ENCODE results near the gene UBE2J1.

The UBE2J1 gene

GRCh38 chr6:89375427-89376267 lies 23.1 kb upstream of the UBE2J1 start (continued):
- no peak for TF ChIP-seq ZNF184 (tag by site-specific recombination; IDR thresholded peaks at IDR 0.05)
- TF ChIP-seq ZNF837 (tag by site-specific recombination; IDR thresholded peaks at IDR 0.05) = no peak
- peak; percentile 34 for TF ChIP-seq ZNF341 (tag by site-specific recombination; IDR thresholded peaks at IDR 0.05; ENCODE audit: low read depth)
- peak; percentile 58; the same call in 1 of the 2 replicates for TF ChIP-seq ZNF24 (tag by site-specific recombination; IDR thresholded peaks at IDR 0.05)
- TF ChIP-seq, protein P1, sequence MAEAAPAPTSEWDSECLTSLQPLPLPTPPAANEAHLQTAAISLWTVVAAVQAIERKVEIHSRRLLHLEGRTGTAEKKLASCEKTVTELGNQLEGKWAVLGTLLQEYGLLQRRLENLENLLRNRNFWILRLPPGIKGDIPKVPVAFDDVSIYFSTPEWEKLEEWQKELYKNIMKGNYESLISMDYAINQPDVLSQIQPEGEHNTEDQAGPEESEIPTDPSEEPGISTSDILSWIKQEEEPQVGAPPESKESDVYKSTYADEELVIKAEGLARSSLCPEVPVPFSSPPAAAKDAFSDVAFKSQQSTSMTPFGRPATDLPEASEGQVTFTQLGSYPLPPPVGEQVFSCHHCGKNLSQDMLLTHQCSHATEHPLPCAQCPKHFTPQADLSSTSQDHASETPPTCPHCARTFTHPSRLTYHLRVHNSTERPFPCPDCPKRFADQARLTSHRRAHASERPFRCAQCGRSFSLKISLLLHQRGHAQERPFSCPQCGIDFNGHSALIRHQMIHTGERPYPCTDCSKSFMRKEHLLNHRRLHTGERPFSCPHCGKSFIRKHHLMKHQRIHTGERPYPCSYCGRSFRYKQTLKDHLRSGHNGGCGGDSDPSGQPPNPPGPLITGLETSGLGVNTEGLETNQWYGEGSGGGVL (tag by site-specific recombination; IDR thresholded peaks at IDR 0.05) = no peak
- TF ChIP-seq ZBTB8A (tag by site-specific recombination; IDR thresholded peaks at IDR 0.05) = peak; percentile 71
- no peak for TF ChIP-seq HOXD13 (CRISPR knock-in tag; IDR thresholded peaks at IDR 0.05; ENCODE audit: borderline replicate concordance)
- TF ChIP-seq ZBTB44 (tag by site-specific recombination; IDR thresholded peaks at IDR 0.05) = 0 out of 2 replicates have a peak, but pooled peaks have one; percentile 39
- peak; percentile 60 for TF ChIP-seq ZBTB20 (tag by site-specific recombination; IDR thresholded peaks at IDR 0.05)
- TF ChIP-seq, protein P2, sequence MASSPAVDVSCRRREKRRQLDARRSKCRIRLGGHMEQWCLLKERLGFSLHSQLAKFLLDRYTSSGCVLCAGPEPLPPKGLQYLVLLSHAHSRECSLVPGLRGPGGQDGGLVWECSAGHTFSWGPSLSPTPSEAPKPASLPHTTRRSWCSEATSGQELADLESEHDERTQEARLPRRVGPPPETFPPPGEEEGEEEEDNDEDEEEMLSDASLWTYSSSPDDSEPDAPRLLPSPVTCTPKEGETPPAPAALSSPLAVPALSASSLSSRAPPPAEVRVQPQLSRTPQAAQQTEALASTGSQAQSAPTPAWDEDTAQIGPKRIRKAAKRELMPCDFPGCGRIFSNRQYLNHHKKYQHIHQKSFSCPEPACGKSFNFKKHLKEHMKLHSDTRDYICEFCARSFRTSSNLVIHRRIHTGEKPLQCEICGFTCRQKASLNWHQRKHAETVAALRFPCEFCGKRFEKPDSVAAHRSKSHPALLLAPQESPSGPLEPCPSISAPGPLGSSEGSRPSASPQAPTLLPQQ (tag by site-specific recombination; IDR thresholded peaks at IDR 0.05) = peak; percentile 73; the same call in 1 of the 2 replicates
- TF ChIP-seq ZBTB17 (tag by site-specific recombination; IDR thresholded peaks at IDR 0.05) = peak; percentile 78
- TF ChIP-seq ZBTB48 (tag by site-specific recombination; IDR thresholded peaks at IDR 0.05) = peak; percentile 34; the same call in 1 of the 2 replicates
- TF ChIP-seq, protein P3, sequence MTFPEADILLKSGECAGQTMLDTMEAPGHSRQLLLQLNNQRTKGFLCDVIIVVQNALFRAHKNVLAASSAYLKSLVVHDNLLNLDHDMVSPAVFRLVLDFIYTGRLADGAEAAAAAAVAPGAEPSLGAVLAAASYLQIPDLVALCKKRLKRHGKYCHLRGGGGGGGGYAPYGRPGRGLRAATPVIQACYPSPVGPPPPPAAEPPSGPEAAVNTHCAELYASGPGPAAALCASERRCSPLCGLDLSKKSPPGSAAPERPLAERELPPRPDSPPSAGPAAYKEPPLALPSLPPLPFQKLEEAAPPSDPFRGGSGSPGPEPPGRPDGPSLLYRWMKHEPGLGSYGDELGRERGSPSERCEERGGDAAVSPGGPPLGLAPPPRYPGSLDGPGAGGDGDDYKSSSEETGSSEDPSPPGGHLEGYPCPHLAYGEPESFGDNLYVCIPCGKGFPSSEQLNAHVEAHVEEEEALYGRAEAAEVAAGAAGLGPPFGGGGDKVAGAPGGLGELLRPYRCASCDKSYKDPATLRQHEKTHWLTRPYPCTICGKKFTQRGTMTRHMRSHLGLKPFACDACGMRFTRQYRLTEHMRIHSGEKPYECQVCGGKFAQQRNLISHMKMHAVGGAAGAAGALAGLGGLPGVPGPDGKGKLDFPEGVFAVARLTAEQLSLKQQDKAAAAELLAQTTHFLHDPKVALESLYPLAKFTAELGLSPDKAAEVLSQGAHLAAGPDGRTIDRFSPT (tag by site-specific recombination; IDR thresholded peaks at IDR 0.05) = no peak
- TF ChIP-seq ZNF600 (tag by site-specific recombination; IDR thresholded peaks at IDR 0.05) = peak; percentile 51; the same call in 1 of the 2 replicates
- 0 out of 2 replicates have a peak, but pooled peaks have one; percentile 19 for TF ChIP-seq GFI1B (tag by site-specific recombination; IDR thresholded peaks at IDR 0.05)
- peak; percentile 29; the same call in 1 of the 2 replicates for TF ChIP-seq TRIM28 (IDR thresholded peaks at IDR 0.05; ENCODE audit: borderline replicate concordance, low read length)
- TF ChIP-seq SP7 (tag by site-specific recombination; IDR thresholded peaks at IDR 0.05) = 0 out of 2 replicates have a peak, but pooled peaks have one; percentile 17

- ChIA-PET POLR2A (no interaction called here), CTCF (interaction anchor here (0.6 to 3.6 kb wide), 85 partner anchors 11 to 1105 kb away, joined by 3 to 64 read pairs (median 4); partner anchors contain the start of genes ANKRD6, LYRM2, RRAGD and SRSF12)
- H3K4me3 ChIP-seq (ENCODE audit: low read depth, low read length) = no peak overlapping the region
- no peaks in the 10 kb centered on the region for H3K9me3 ChIP-seq (ENCODE audit: control insufficient read depth, insufficient read depth, low read depth, low read length)
- peaks cover 11% of the 10 kb centered on the region for H3K4me1 ChIP-seq (ENCODE audit: control insufficient read depth, insufficient read depth, low read length)
- no peak overlapping the region for H3K27ac ChIP-seq (ENCODE audit: extremely low read depth, low read depth, low read length)
- peaks cover 8 to 12% of the 10 kb centered on the region in 2 experiments; a peak in 2 of 3 replicates for H3K36me3 ChIP-seq (ENCODE audit: control insufficient read depth in 2 of 2, insufficient read depth in 1 of 2, low read length in 2 of 2)
- TF ChIP-seq ZNF37A (tag by site-specific recombination; IDR thresholded peaks at IDR 0.05) (no peak), ZFP41 (tag by site-specific recombination; IDR thresholded peaks at IDR 0.05; ENCODE audit: borderline replicate concordance) (no peak), RBAK (tag by site-specific recombination; IDR thresholded peaks at IDR 0.05) (no peak), ZNF654 (tag by site-specific recombination; IDR thresholded peaks at IDR 0.05; ENCODE audit: low read depth) (no peak), ZNF155 (tag by site-specific recombination; IDR thresholded peaks at IDR 0.05) (no peak), YY1 (tag by site-specific recombination; IDR thresholded peaks at IDR 0.05) (no peak), KLF9 (tag by site-specific recombination; IDR thresholded peaks at IDR 0.05; ENCODE audit: low read depth) (no peak), ZNF10 (tag by site-specific recombination; IDR thresholded peaks at IDR 0.05) (no peak), GFI1B (tag by site-specific recombination; IDR thresholded peaks at IDR 0.05) (no peak)
- TF ChIP-seq, protein P4, sequence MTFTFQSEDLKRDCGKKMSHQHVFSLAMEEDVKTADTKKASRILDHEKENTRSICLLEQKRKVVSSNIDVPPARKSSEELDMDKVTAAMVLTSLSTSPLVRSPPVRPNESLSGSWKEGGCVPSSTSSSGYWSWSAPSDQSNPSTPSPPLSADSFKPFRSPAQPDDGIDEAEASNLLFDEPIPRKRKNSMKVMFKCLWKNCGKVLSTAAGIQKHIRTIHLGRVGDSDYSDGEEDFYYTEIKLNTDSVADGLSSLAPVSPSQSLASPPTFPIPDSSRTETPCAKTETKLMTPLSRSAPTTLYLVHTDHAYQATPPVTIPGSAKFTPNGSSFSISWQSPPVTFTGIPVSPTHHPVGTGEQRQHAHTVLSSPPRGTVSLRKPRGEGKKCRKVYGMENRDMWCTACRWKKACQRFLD (tag by site-specific recombination; IDR thresholded peaks at IDR 0.05) = no peak
- TF ChIP-seq, protein P5, sequence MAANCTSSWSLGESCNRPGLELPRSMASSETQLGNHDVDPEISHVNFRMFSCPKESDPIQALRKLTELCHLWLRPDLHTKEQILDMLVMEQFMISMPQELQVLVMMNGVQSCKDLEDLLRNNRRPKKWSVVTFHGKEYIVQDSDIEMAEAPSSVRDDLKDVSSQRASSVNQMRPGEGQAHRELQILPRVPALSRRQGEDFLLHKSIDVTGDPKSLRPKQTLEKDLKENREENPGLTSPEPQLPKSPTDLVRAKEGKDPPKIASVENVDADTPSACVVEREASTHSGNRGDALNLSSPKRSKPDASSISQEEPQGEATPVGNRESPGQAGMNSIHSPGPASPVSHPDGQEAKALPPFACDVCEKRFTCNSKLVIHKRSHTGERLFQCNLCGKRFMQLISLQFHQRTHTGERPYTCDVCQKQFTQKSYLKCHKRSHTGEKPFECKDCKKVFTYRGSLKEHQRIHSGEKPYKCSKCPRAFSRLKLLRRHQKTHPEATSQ (tag by site-specific recombination; IDR thresholded peaks at IDR 0.05) = no peak
Observed at GRCh38 chr6:89372506-89372901, 20.0 kb upstream of the UBE2J1 start.

Measured in HEK293 (cell line).